Skeletal muscle satellite cell (primary cell): ENCODE measurements around the gene BRINP1.

Experiments used
- H3K27me3 ChIP-seq: 2 replicates; pipeline ENCODE4 v1.7.0; 2013; ENCODE audit warnings: low read length; ENCODE audit not compliant: control insufficient read depth, insufficient read depth
- H3K36me3 ChIP-seq: 2 replicates; pipeline ENCODE4 v1.7.0; 2013; ENCODE audit warnings: mild to moderate bottlenecking, control low read depth, low read length; ENCODE audit not compliant: insufficient read depth
- H3K4me1 ChIP-seq: 2 replicates; pipeline ENCODE4 v1.7.0; 2013; ENCODE audit warnings: low read length; ENCODE audit not compliant: control insufficient read depth, insufficient read depth
- H3K4me2 ChIP-seq: 2 replicates; pipeline ENCODE4 v1.7.0; 2013; ENCODE audit warnings: mild to moderate bottlenecking, low read length
- H3K4me3 ChIP-seq: 2 replicates; pipeline ENCODE4 v1.7.0; 2013; ENCODE audit warnings: low read length
- H3K9ac ChIP-seq: 2 replicates; pipeline ENCODE4 v1.7.0; 2013; ENCODE audit warnings: mild to moderate bottlenecking, low read depth, low read length, moderate library complexity
- H3K9me3 ChIP-seq: replicated peaks from 2 replicates; pipeline ENCODE4 v1.7.0; 2013; ENCODE audit warnings: mild to moderate bottlenecking, control low read depth, low read length

BRINP1 gene

DNA sequence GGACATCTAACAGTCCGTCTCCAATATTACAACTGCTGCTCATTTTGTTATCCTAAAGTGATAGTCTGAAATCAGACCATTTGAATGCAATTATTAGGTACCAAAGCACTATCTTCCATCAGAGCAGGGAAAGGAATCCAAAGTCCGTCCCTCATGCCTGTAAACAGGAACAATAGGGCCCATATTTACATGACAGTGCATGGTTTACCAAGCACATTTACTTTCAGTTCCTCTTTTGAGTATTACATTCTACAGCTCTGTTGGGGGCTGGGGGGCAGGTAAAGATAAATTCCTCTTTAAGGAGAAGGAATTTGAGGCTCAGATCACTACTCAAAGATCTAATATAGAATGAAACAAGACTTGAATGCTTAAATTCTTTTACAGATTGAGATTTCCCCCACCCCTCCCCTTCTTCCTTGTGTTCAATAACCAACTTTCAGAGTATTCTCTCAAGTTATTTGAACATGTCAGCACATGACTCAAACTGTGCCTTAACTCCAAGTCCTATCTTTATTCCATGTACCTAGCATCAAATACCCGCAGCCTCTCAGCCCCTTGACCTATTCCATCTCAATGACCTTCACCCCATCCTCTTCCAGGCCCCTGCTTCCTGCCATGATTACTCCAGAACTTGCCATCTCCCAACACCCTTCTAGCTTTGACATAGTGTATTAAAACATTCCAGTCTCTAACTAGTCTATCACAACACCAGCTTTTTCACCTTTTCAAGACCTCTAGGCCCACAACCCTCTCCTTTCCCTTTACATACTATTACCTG is 71.0 kb downstream of the BRINP1 start:
- no peak overlapping the region for H3K4me2 ChIP-seq
- H3K36me3 ChIP-seq: no peaks in the 10 kb centered on the region
- no peak overlapping the region for H3K9ac ChIP-seq
- no peaks in the 10 kb centered on the region for H3K9me3 ChIP-seq
- H3K4me3 ChIP-seq: no peak overlapping the region
- no peaks in the 10 kb centered on the region for H3K4me1 ChIP-seq
- no peaks in the 10 kb centered on the region for H3K27me3 ChIP-seq

DNA sequence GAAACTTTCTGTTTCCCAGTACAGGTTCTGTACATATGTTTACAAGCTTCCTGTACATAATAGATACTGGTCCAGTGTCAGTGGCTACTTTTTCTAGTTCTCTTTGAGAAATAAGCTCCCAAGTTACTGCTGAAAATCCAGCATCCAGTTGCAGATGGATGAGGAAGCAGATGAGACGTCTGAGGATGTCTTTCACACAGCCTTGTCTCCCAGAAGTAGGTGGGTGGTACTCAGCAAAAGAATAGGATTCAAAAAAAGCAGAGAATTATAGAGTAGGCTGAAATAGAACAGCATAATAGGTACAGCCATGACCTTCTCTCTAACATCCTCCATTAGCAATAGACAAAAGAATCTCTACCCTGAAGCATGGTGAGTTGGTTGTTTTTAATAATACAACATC is 77.7 kb downstream of the BRINP1 start:
- Histone ChIP-seq H3K4me2 (no peak overlapping the region), H3K9me3 (no peaks in the 10 kb centered on the region), H3K36me3 (no peaks in the 10 kb centered on the region)

DNA sequence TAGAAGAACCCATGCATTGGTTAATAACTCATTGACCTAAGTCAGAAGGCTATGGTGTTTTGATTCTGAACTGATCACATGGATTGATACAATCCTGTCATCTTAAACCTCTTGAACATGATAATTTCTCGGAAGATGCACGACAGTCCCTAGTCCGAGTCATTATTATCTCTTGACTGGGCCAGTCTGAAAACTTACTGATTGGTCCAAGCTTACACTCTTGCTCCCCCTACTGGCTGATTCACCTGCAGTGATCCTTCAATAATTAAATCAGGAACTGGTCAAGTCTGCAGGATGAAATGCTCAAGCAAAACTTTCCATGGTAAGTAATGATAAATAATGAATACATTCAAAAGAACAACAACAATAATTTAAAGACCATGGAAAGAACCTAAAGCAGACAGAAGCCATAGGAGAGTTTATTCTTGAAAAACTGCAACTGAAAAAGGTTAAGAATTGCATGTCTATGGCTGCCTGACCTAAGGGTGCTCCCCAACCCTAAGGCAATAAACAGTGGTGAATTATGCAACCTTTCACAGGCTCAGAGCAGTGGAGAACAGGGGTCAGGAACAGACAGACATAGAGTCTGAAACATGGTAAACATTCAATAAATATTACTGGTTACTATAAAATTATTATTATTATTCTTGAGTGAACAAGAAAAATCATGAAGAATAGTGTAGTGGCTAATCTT is 79.3 kb downstream of the BRINP1 start:
- Histone ChIP-seq H3K4me2 (no peak overlapping the region), H3K27me3 (no peaks in the 10 kb centered on the region), H3K4me3 (no peak overlapping the region), H3K36me3 (no peaks in the 10 kb centered on the region), H3K9ac (no peak overlapping the region), H3K4me1 (no peaks in the 10 kb centered on the region), H3K9me3 (no peaks in the 10 kb centered on the region)

More for the DNA sequence above, 77.7 kb downstream of the BRINP1 start:
- no peaks in the 10 kb centered on the region for H3K4me1 ChIP-seq
- no peaks in the 10 kb centered on the region for H3K27me3 ChIP-seq
- no peak overlapping the region for H3K9ac ChIP-seq
- no peak overlapping the region for H3K4me3 ChIP-seq

DNA sequence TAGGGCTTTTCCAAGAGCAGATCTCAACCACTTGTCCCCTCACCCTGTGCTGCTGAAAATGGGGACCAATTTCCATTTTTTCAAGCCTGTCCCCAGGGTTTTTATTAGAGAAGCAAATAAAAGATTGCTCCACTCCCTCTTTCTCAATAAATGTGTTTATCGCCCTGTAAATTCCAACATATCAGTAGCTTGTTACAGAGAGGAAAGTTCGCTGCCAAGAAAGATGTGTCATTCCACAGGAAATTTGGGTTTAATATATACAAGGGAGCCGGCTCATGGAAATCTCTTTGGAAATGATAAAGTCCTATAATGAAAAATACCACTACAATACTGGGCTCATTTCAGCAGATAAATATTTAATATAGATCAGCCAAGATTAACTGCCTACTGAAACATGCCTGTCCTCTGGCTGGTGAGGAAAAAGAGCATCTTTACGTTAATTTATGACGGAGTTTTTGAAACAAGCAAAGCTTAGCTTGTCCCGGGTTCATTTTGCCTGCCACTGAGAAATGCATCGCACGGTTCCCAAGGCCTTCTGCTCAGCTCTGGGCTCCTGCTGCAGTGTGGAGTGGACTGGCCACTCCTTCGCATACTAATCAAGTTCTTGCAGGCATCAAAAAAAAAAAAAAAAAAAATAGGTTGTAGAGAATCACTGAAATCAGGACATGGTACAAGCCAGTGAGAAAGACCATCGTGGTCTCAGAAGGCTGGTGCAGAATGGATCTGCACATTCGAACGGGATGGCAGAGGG is 84.5 kb downstream of the BRINP1 start:
- H3K4me1 ChIP-seq: peaks cover 7% of the 10 kb centered on the region
- no peaks in the 10 kb centered on the region for H3K9me3 ChIP-seq
- no peak overlapping the region for H3K9ac ChIP-seq
- H3K27me3 ChIP-seq: peaks cover 3% of the 10 kb centered on the region
- H3K4me2 ChIP-seq: no peak overlapping the region
- no peaks in the 10 kb centered on the region for H3K36me3 ChIP-seq
- H3K4me3 ChIP-seq: no peak overlapping the region

DNA sequence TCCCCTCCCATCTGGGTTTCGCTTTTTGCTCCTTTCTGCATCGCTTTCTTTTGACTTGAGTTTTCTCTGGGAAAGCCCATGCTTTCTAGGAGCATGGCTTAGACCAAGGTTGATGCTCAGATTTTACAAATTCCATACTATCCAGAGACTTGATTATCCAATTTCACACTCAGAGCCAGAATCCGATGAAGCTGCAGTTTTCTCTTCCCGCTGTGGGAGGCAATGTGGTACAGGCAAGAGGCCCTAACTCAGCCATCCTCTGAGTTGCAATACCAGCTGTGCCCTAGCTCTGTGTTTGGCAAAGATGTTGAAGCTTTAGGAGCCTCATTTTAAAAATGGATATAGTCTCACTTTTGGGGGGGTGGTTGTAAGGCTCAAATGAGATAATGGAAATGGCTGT is 85.1 kb downstream of the BRINP1 start:
- Histone ChIP-seq H3K4me3 (no peak overlapping the region), H3K36me3 (no peaks in the 10 kb centered on the region), H3K9ac (no peak overlapping the region), H3K4me1 (peaks cover 7% of the 10 kb centered on the region), H3K27me3 (peaks cover 3% of the 10 kb centered on the region), H3K4me2 (no peak overlapping the region), H3K9me3 (no peaks in the 10 kb centered on the region)

DNA sequence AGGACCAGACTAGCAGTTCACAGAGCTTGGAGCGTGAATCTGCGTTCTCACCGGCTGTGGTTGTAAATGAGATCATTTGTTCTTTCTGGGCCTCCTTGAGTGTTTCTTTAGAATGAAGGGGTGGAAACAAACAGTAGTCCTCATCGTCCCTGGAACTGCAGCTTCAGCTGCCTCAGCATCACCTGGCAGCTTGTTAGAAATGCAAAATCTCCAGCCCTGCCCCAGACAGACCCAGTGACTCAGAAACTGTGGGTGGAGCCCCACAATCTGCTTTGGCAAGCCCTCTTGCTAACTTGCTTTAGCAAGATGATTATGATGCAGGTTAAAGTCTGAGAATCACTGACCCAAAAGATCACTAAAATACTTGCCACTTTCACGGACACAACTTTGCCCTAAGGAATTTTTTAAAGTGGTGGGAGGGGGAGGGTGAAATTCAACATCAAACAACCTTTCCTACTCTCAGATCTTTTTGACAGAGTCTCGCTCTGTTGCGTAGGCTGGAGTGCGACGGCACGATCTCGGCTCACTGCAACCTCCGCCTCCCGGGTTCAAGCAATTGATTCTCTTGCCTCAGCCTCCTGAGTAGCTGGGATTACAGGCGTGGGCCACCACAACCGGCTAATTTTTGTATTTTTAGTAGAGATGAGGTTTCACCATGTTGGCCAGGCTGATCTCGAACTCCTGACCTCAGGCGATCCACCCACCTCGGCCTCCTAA is 86.0 kb downstream of the BRINP1 start:
- Histone ChIP-seq H3K4me3 (no peak overlapping the region), H3K27me3 (peaks cover 3% of the 10 kb centered on the region), H3K36me3 (no peaks in the 10 kb centered on the region), H3K4me2 (no peak overlapping the region), H3K9me3 (no peaks in the 10 kb centered on the region), H3K9ac (no peak overlapping the region), H3K4me1 (peaks cover 7% of the 10 kb centered on the region)

DNA sequence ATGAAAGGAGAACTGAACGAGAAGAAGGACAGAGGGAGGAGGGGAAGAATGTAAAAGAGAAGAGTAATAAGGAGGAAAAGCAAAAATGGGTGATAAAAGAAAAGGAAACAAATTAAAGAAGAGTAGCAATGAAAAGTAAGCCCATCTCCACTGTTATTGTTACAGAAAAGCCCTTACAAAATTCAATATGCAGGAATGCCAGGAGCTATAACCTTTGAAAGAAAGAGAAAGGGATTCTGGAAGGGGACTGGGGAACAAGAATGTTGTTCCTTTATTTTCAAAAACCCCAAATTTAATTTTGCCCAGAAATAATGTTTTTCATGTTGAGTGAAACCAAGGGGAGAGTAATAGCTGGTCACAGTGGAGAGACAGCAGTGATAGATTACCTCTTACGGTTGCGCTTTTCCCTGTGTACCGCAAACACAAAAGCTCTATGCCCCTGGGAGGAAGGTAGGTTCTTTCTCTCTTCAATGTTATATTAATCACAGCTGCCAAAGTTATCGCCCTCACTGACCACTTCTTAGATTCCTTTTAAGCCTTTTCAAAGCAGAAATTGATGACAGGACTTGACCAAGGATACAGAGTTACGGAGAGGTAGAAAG is 86.7 kb downstream of the BRINP1 start:
- Histone ChIP-seq H3K27me3 (peaks cover 3% of the 10 kb centered on the region), H3K9ac (no peak overlapping the region), H3K4me3 (no peak overlapping the region), H3K4me1 (peaks cover 7% of the 10 kb centered on the region), H3K36me3 (no peaks in the 10 kb centered on the region), H3K4me2 (no peak overlapping the region), H3K9me3 (no peaks in the 10 kb centered on the region)

DNA sequence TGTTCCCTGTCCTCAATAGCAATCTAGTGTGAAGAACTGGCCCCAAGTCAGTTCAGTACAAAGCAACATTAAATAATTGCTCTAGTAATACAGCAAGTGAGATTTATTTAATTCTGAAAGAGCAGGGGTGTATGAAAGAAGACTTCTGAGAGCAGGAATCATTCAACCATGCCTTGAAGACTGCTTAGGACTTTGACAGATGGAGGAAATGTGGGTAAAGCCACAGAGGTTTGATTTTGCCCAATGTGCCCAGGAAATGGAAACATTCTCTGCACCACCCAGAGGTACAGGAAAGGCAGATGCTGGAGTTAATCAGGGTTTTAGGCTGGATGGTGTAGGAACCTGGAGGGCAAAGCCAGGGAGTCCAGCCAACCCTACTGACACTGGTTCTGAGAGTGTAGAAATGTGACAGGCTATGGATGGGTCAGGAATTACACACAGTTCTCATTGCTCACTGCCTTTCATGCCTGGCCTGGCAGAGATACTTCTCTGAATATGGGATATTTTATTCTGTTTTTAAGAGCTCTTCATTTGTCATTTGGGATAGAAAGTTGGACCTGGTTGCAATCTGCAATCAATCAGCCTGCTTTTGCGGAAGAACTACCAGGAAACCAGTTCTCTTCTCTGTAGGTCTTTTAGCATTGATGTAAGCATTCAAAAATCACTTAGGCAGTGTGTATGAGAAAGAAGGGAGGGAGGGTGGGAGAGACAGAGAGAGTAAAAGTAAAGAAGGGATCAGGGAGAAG is 88.3 kb downstream of the BRINP1 start:
- H3K4me1 ChIP-seq: peaks cover 7% of the 10 kb centered on the region
- H3K4me2 ChIP-seq: no peak overlapping the region
- H3K27me3 ChIP-seq: peaks cover 3% of the 10 kb centered on the region
- H3K36me3 ChIP-seq: no peaks in the 10 kb centered on the region
- H3K9me3 ChIP-seq: no peaks in the 10 kb centered on the region
- H3K9ac ChIP-seq: no peak overlapping the region
- no peak overlapping the region for H3K4me3 ChIP-seq

DNA sequence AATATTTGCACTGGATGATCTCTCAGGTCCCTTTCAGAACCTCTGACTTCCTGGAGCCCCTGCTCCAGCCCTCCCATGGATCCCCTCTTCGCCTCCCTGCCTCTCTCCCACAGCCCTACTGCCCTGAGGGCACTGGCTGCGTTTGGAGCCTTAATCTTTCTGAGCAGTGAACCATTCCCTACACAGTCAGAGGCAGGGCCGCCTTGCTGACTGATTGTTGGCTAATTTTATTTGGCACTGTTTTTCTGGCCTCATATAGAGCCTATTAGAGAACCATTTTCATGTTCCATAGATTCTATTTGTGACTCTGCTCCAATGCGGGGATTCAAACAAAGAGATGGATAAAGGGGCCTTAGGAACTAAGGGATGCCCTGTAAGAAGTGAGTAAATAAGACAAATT is 91.1 kb downstream of the BRINP1 start:
- H3K4me2 ChIP-seq: no peak overlapping the region
- H3K9me3 ChIP-seq: no peaks in the 10 kb centered on the region
- no peak overlapping the region for H3K4me3 ChIP-seq
- H3K4me1 ChIP-seq: peaks cover 4% of the 10 kb centered on the region
- no peak overlapping the region for H3K9ac ChIP-seq
- H3K36me3 ChIP-seq: no peaks in the 10 kb centered on the region
- peaks cover 3% of the 10 kb centered on the region for H3K27me3 ChIP-seq

DNA sequence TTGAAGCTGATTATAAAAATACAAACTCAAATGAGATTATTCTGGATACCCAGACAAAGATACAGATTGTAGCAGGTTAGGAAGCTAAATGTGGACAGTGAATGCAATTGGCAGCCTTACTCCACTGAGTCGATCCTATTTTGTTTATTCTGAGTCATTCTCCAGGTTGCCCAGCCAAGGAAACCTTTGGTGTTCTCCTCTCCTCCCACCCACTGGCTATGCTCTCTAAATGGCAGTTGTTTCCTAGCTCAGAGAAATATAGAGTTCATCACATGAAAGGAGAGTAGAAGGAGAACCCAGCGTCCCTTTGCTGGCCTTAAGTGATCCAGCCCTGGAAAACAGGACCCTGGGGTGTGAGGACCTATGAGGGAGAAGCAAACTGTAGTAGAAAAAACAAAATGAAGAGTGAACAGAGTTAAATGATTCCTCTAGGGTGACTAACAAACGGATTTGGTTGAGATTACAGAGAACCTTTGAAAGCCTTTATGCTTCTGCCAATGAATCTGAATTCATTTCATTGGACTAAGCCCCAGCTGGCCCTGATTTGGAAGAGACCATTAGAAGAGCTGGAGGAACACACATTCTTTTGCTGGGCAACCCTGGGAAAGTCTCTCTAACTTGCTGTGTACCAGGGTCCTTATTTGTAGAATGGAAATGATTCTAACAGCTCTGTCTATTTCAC is 95.1 kb downstream of the BRINP1 start:
- Histone ChIP-seq H3K9me3 (no peaks in the 10 kb centered on the region), H3K36me3 (no peaks in the 10 kb centered on the region)

More for the DNA sequence above, 95.1 kb downstream of the BRINP1 start:
- Histone ChIP-seq H3K27me3 (no peaks in the 10 kb centered on the region), H3K4me3 (no peak overlapping the region), H3K4me2 (no peak overlapping the region), H3K9ac (no peak overlapping the region), H3K4me1 (no peaks in the 10 kb centered on the region)
